A673 (cell line): ENCODE results near the gene SH3PXD2B. TPM values are rescaled to one million over a fixed set of nuclear protein-coding genes. Genes with fewer than 3 reads are reported as not detected.

Experiments
- BruUV-seq: library from RNA; stranded (reverse); fragments of 400-500 nt; replicated peaks from 2 replicates; lab custom pipeline; 2021; lab: Mats Ljungman, UMichigan
- CTCF ChIA-PET: fragments of 300-600 bp; sonication (Branson Sonifier 250); formaldehyde crosslinking; loops from one replicate; lab custom pipeline; 2022; ENCODE audit warnings: antibody characterized with exemption; lab: Charles Lee
- POLR2A ChIA-PET: fragments of 300-600 bp; sonication (Branson Sonifier 250); formaldehyde crosslinking; loops from one replicate; lab custom pipeline; 2022; ENCODE audit warnings: antibody characterized with exemption; ENCODE audit not compliant: low non-redundant PET; lab: Charles Lee
- DNase-seq: peaks from one replicate; pipeline ENCODE4 v3.0.0-alpha.2; 2015; ENCODE audit warnings: low spot score
- H3K27ac ChIP-seq: fragments of 200-600 bp; sonication (generic); 2 replicates; pipeline ENCODE4 v1.5.1; 2016; ENCODE audit warnings: mixed run types, low read depth, mild to moderate bottlenecking, mixed read lengths, antibody characterized with exemption, low read length; ENCODE audit not compliant: poor library complexity, severe bottlenecking
- H3K27me3 ChIP-seq: fragments of 200-600 bp; sonication (generic); replicated peaks from 2 replicates; pipeline ENCODE4 v1.6.1; 2017; ENCODE audit warnings: mixed run types, low read depth, mild to moderate bottlenecking, mixed read lengths, antibody characterized with exemption, low read length; ENCODE audit not compliant: insufficient read depth, poor library complexity
- H3K36me3 ChIP-seq: fragments of 200-600 bp; sonication (generic); 2 replicates; pipeline ENCODE4 v1.6.1; 2016; ENCODE audit warnings: mixed run types, mild to moderate bottlenecking, mixed read lengths, antibody characterized with exemption, low read length; ENCODE audit not compliant: insufficient read depth, poor library complexity, severe bottlenecking
- H3K4me1 ChIP-seq: fragments of 200-600 bp; sonication (generic); 2 replicates; pipeline ENCODE4 v1.6.1; 2017; ENCODE audit warnings: mixed run types, mild to moderate bottlenecking, mixed read lengths, antibody characterized with exemption, low read length; ENCODE audit not compliant: insufficient read depth, poor library complexity, severe bottlenecking
- H3K4me3 ChIP-seq: fragments of 200-600 bp; sonication (generic); 2 replicates; pipeline ENCODE4 v1.5.1; 2016; ENCODE audit warnings: low read depth, mixed run types, mild to moderate bottlenecking, mixed read lengths, low read length; ENCODE audit not compliant: poor library complexity, severe bottlenecking
- H3K9me3 ChIP-seq: fragments of 200-600 bp; sonication (generic); 2 replicates; pipeline ENCODE4 v1.6.1; 2016; ENCODE audit warnings: mixed run types, low read depth, mild to moderate bottlenecking, mixed read lengths, antibody characterized with exemption, low read length; ENCODE audit not compliant: poor library complexity, severe bottlenecking
- CTCF ChIP-seq: fragments of 300-800, 200-600 bp; sonication (generic); conservative IDR thresholded peaks from 2 replicates; pipeline ENCODE4 v1.5.1; 2017; ENCODE audit warnings: low read depth, mild to moderate bottlenecking, antibody characterized with exemption, low read length, moderate library complexity, mixed read lengths
- EZH2 ChIP-seq: fragments of 200-600 bp; sonication (generic); IDR thresholded peaks from 2 replicates; pipeline ENCODE4 v1.6.1; 2017; ENCODE audit warnings: borderline replicate concordance, low read depth, mild to moderate bottlenecking, mixed read lengths, antibody characterized with exemption, low read length; ENCODE audit not compliant: poor library complexity, severe bottlenecking
- intact Hi-C: fragments of 100-400 bp; cut with micrococcal nuclease; formaldehyde crosslinking; loops from one replicate; pipeline ENCODE4 v1.10.0; 2022; ENCODE audit not compliant: unreplicated experiment
- total RNA-seq: library from RNA; stranded (reverse); gene quantifications from 2 replicates; pipeline ENCODE4 v1.2.3, GENCODE V29; 2021

The SH3PXD2B gene
- total RNA-seq, 1 experiment from 2014 or later: 28.1 TPM

- Histone ChIP-seq H3K4me3 (no peak overlapping the region), H3K9me3 (no peaks in the 10 kb centered on the region), H3K4me1 (no peaks in the 10 kb centered on the region), H3K36me3 (no peaks in the 10 kb centered on the region), H3K27me3 (no peaks in the 10 kb centered on the region), H3K27ac (no peak overlapping the region)
- POLR2A ChIA-PET: no interaction called here
- intact Hi-C loops: no loop called here
- no TSS peak for BruUV-seq
- CTCF ChIA-PET: no interaction called here
- no peak for TF ChIP-seq CTCF
- TF ChIP-seq EZH2: no peak
- no peak for DNase-seq
Measured at GRCh38 chr5:172497591-172498255, 43.4 kb upstream of the SH3PXD2B start.

DNA sequence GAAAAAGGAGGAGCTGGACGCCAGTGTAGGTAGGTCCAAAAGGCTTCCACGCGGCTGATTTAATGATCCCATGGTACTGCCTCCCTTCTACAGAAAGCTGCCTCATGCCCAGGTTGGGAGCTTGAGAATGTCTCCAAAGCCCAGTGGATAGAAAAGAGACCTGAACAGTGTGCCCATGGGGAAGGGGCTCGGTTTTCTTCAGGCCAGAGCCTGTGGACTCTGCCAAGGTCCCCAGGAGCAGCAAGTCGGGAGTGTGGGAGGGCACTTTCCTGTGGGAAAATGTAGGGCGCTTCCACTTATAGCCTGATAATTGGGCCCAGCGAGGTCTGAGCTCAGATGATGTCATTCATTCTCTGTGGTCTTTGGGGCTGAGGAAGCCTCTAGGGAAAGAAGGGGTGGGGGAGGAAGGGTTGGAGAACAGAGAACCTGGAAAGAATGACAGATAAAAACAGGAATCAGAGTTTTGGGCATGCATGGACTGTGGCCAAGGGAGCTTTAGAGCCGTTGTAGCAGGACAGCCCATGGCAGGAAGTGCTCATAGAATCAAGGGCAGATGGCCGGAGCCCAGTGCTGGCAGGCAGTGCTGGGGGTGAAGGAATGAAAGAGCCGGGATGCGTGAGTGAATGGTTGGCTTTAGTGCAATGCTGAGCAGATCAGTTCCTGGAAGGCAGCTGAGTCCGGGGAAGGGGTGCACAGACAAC lies 42.5 kb upstream of the SH3PXD2B start:
- TF ChIP-seq CTCF (no peak), EZH2 (no peak)
- DNase-seq: no peak
- ChIA-PET POLR2A (no interaction called here), CTCF (no interaction called here)
- no TSS peak for BruUV-seq
- intact Hi-C loops: no loop called here
- no peak overlapping the region for H3K27ac ChIP-seq
- no peaks in the 10 kb centered on the region for H3K4me1 ChIP-seq
- H3K36me3 ChIP-seq: no peaks in the 10 kb centered on the region
- H3K9me3 ChIP-seq: no peaks in the 10 kb centered on the region
- H3K4me3 ChIP-seq: no peak overlapping the region
- no peaks in the 10 kb centered on the region for H3K27me3 ChIP-seq

- ChIA-PET POLR2A (no interaction called here), CTCF (no interaction called here)
- BruUV-seq: no TSS peak
- Histone ChIP-seq H3K36me3 (no peaks in the 10 kb centered on the region), H3K9me3 (no peaks in the 10 kb centered on the region), H3K4me3 (no peak overlapping the region), H3K27ac (no peak overlapping the region), H3K4me1 (no peaks in the 10 kb centered on the region), H3K27me3 (no peaks in the 10 kb centered on the region)
- intact Hi-C loops: no loop called here
- TF ChIP-seq EZH2 (no peak), CTCF (no peak)
- DNase-seq: no peak
Measured at GRCh38 chr5:172494630-172495505, 40.5 kb upstream of the SH3PXD2B start.
